HEK293 (cell line): ENCODE data around the gene KCTD2.

ENCODE experiments used
- BCL11A ChIP-seq: fragments of 450-650 bp; formaldehyde crosslinking; IDR thresholded peaks from 2 replicates; pipeline ENCODE4 v1.5.1; 2016; ENCODE audit warnings: low read depth, missing biosample characterization, missing genetic modification characterization
- BCL11B ChIP-seq: fragments of 450-650 bp; formaldehyde crosslinking; IDR thresholded peaks from 2 replicates; pipeline ENCODE4 v1.5.1; 2016; ENCODE audit warnings: low read depth, missing biosample characterization, missing genetic modification characterization
- GFI1B ChIP-seq: fragments of 450-650 bp; formaldehyde crosslinking; IDR thresholded peaks from 2 replicates; pipeline ENCODE4 v1.5.1; 2016; ENCODE audit warnings: missing biosample characterization, missing genetic modification characterization
- PRDM1 ChIP-seq: fragments of 450-650 bp; formaldehyde crosslinking; IDR thresholded peaks from 2 replicates; pipeline ENCODE4; 2016; ENCODE audit warnings: missing biosample characterization, missing genetic modification characterization
- REPIN1 ChIP-seq: fragments of 450-650 bp; formaldehyde crosslinking; IDR thresholded peaks from 2 replicates; pipeline ENCODE4 v1.5.1; 2017; ENCODE audit warnings: missing biosample characterization, missing genetic modification characterization, low read depth
- WT1 ChIP-seq: fragments of 450-650 bp; formaldehyde crosslinking; IDR thresholded peaks from 2 replicates; pipeline ENCODE4 v1.5.1; 2016; ENCODE audit warnings: missing biosample characterization, missing genetic modification characterization
- ZBTB20 ChIP-seq: fragments of 450-650 bp; formaldehyde crosslinking; IDR thresholded peaks from 2 replicates; pipeline ENCODE4 v1.5.1; 2016; ENCODE audit warnings: missing biosample characterization, missing genetic modification characterization
- ZFP41 ChIP-seq: fragments of 450-650 bp; formaldehyde crosslinking; IDR thresholded peaks from 2 replicates; pipeline ENCODE4 v1.5.1; 2016; ENCODE audit warnings: missing biosample characterization, missing genetic modification characterization, borderline replicate concordance
- ZNF146 ChIP-seq: fragments of 450-650 bp; formaldehyde crosslinking; IDR thresholded peaks from 2 replicates; pipeline ENCODE4 v1.5.1; 2016; ENCODE audit warnings: missing biosample characterization, missing genetic modification characterization
- ZNF2 ChIP-seq: fragments of 450-650 bp; formaldehyde crosslinking; IDR thresholded peaks from 2 replicates; pipeline ENCODE4 v1.5.1; 2016; ENCODE audit warnings: missing biosample characterization, missing genetic modification characterization
- ZNF221 ChIP-seq: fragments of 450-650 bp; formaldehyde crosslinking; IDR thresholded peaks from 2 replicates; pipeline ENCODE4 v1.5.1; 2017; ENCODE audit warnings: missing biosample characterization, missing genetic modification characterization, borderline replicate concordance
- ZNF341 ChIP-seq: fragments of 450-650 bp; formaldehyde crosslinking; IDR thresholded peaks from 2 replicates; pipeline ENCODE4; 2016; ENCODE audit warnings: low read depth, missing biosample characterization, missing genetic modification characterization
- ZNF37A ChIP-seq: fragments of 450-650 bp; IDR thresholded peaks from 2 replicates; pipeline ENCODE4 v1.5.1; 2018; ENCODE audit warnings: missing biosample characterization, missing genetic modification characterization
- ZNF433 ChIP-seq: fragments of 450-650 bp; formaldehyde crosslinking; IDR thresholded peaks from 2 replicates; pipeline ENCODE4 v1.5.1; 2016; ENCODE audit warnings: missing biosample characterization, missing genetic modification characterization, low read depth
- ZNF518A ChIP-seq: fragments of 450-650 bp; formaldehyde crosslinking; conservative IDR thresholded peaks from 2 replicates; pipeline ENCODE4 v1.5.1; 2016; ENCODE audit warnings: low read depth, missing biosample characterization, missing genetic modification characterization
- ZNF600 ChIP-seq: fragments of 450-650 bp; formaldehyde crosslinking; IDR thresholded peaks from 2 replicates; pipeline ENCODE4 v1.5.1; 2016; ENCODE audit warnings: missing biosample characterization, missing genetic modification characterization
- ZNF610 ChIP-seq: fragments of 450-650 bp; formaldehyde crosslinking; IDR thresholded peaks from 2 replicates; pipeline ENCODE4 v1.5.1; 2016; ENCODE audit warnings: missing biosample characterization, missing genetic modification characterization, borderline replicate concordance
- ZNF785 ChIP-seq: fragments of 450-650 bp; formaldehyde crosslinking; IDR thresholded peaks from 2 replicates; pipeline ENCODE4 v1.5.1; 2016; ENCODE audit warnings: missing biosample characterization, missing genetic modification characterization
- ZNF843 ChIP-seq: fragments of 450-650 bp; formaldehyde crosslinking; IDR thresholded peaks from 2 replicates; pipeline ENCODE4 v1.5.1; 2016; ENCODE audit warnings: missing biosample characterization, missing genetic modification characterization
- TF ChIP-seq, protein P1 (sequence below): fragments of 450-650 bp; formaldehyde crosslinking; conservative IDR thresholded peaks from 2 replicates; pipeline ENCODE4 v1.5.1; 2016; ENCODE audit warnings: low read depth, missing biosample characterization, missing genetic modification characterization

KCTD2 gene

GRCh38 chr17:75036643-75037268 is 10.3 kb upstream of the KCTD2 start (continued):
- TF ChIP-seq WT1 (tag by site-specific recombination): peak; percentile 63; the same call in 1 of the 2 replicates
- TF ChIP-seq GFI1B: no peak
- TF ChIP-seq ZNF785 (tag by site-specific recombination): no peak
- no peak; the same call in 1 of the 2 replicates for TF ChIP-seq ZNF2 (tag by site-specific recombination)
- 0 out of 2 replicates have a peak, but pooled peaks have one; percentile 27 for TF ChIP-seq ZNF843 (tag by site-specific recombination)
- TF ChIP-seq ZFP41 (tag by site-specific recombination): no peak
- TF ChIP-seq REPIN1 (tag by site-specific recombination): no peak
- no peak for TF ChIP-seq ZNF146 (tag by site-specific recombination)
- no peak for TF ChIP-seq ZNF37A (tag by site-specific recombination)
- peak; percentile 88 for TF ChIP-seq PRDM1 (tag by site-specific recombination)
- TF ChIP-seq ZBTB20: peak; percentile 64
- TF ChIP-seq ZNF600 (tag by site-specific recombination): peak; percentile 89
- TF ChIP-seq BCL11B (tag by site-specific recombination): no peak
- TF ChIP-seq, protein P1, sequence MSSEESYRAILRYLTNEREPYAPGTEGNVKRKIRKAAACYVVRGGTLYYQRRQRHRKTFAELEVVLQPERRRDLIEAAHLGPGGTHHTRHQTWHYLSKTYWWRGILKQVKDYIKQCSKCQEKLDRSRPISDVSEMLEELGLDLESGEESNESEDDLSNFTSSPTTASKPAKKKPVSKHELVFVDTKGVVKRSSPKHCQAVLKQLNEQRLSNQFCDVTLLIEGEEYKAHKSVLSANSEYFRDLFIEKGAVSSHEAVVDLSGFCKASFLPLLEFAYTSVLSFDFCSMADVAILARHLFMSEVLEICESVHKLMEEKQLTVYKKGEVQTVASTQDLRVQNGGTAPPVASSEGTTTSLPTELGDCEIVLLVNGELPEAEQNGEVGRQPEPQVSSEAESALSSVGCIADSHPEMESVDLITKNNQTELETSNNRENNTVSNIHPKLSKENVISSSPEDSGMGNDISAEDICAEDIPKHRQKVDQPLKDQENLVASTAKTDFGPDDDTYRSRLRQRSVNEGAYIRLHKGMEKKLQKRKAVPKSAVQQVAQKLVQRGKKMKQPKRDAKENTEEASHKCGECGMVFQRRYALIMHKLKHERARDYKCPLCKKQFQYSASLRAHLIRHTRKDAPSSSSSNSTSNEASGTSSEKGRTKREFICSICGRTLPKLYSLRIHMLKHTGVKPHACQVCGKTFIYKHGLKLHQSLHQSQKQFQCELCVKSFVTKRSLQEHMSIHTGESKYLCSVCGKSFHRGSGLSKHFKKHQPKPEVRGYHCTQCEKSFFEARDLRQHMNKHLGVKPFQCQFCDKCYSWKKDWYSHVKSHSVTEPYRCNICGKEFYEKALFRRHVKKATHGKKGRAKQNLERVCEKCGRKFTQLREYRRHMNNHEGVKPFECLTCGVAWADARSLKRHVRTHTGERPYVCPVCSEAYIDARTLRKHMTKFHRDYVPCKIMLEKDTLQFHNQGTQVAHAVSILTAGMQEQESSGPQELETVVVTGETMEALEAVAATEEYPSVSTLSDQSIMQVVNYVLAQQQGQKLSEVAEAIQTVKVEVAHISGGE (tag by site-specific recombination): peak; percentile 26; the same call in 1 of the 2 replicates
- no peak for TF ChIP-seq ZNF518A (tag by site-specific recombination)
- peak; percentile 39; the same call in 1 of the 2 replicates for TF ChIP-seq ZNF341 (tag by site-specific recombination)
- no peak for TF ChIP-seq BCL11A (tag by site-specific recombination)
- peak; percentile 100 for TF ChIP-seq ZNF610 (tag by site-specific recombination)
- no peak for TF ChIP-seq ZNF433 (tag by site-specific recombination)
- no peak for TF ChIP-seq ZNF221 (tag by site-specific recombination)
